GM12874 (cell line): ENCODE measurements around the gene CPN1.

Experiments
- CTCF ChIP-seq: IDR thresholded peaks from 2 replicates; pipeline ENCODE4 v1.5.1; 2011; ENCODE audit warnings: low read depth, mild to moderate bottlenecking, control low read depth, low read length, moderate library complexity; ENCODE audit not compliant: insufficient read depth

The CPN1 gene

DNA sequence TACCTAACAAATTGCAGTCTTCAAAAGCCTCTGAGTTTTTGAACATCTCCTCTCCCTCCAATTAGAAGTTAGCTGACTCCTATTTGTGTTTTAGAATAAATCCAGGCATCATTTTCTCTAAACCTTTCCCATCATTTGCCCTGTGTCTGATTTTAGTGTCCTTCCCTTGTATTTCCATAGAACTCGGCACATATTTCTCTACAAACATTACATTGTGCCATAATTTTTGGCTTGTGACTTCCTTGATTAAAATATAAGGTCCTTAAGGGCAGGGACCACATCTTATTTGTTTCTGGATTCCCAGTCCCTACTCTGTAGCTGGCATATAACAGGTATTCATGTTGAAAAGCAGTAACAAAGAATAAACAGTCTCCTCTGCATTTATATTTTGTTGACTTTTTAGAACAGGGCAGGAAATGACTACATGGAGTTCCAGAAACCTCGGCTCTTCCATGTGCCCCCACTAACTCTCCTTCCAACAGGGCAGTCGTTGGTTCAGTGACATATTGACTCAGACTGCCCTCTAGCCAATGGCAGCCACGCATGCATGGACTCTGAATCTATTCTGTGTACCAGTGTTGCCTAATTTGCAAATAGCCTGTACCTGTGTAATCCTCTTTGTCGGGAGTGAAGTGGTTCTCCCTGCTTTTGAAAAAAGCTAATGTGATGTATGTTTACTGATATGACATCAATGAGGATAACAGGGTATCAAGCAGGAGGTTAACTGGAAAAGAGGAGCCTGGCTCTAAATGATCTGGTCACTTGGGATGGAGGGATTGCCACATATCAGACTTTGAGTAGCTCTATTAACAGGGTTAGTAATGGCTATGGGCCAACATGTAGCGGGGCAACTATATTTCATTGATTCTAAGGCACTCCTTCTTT is 19.8 kb upstream of the CPN1 start:
- no peak for TF ChIP-seq CTCF

GRCh38 chr10:100100651-100101184 is 19.0 kb upstream of the CPN1 start:
- no peak for TF ChIP-seq CTCF

GRCh38 chr10:100089241-100089640 is 7.6 kb upstream of the CPN1 start:
- no peak for TF ChIP-seq CTCF

DNA sequence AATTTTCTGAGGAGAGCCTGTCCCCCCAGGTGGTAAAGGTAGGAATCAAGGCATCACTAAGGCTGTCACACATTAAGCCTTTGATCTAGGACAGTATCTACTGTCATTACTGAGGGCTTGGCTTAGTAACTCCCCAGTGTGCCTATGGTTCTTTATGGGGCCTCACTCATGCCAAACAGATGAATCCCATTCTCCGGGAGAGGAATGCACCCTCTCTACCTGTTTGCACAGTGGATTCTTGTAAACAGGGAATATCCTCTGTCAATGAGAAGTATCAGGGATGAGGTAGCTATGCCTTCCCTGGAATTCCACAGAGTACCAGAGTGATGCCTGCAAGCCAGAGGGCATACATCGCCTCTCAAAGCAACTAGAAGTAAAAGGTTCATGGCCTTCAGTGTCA is 3.9 kb upstream of the CPN1 start:
- TF ChIP-seq CTCF = no peak

DNA sequence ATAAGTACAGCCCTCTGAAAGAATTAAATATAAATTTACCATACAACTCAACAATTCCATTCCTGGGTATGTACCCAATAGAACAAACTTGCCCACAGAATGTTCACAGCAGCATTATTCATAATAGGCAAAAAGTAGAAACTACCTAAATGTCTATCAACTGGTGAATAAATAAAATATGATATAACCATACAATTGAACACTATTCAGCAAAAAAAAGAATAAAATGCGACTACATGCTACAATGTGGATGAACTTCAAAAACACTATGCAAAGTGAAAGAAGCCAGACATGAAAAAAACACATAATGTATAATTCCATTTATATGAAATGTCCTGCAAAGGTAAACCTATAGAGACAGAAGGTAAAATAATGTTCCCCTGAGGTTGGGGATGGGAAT is 2.0 kb upstream of the CPN1 start:
- no peak for TF ChIP-seq CTCF

- TF ChIP-seq CTCF = no peak
These were observed 4.9 kb downstream of the CPN1 start for GRCh38 chr10:100076750-100077149.

GRCh38 chr10:100075426-100076220 is 6.0 kb downstream of the CPN1 start:
- TF ChIP-seq CTCF = no peak
